ENCODE measurements around the gene SNX20.

Gene SNX20

GRCh38 chr16:50662306-50662940 lies 18.7 kb downstream of the SNX20 start:
- no peak overlapping the region for H3K27ac ChIP-seq
- no peak for TF ChIP-seq CTCF (conservative IDR thresholded peaks at IDR 0.05)

- H3K27ac ChIP-seq: no peak overlapping the region
- TF ChIP-seq CTCF (conservative IDR thresholded peaks at IDR 0.05): no peak
Measured at GRCh38 chr16:50659806-50660205, 21.3 kb downstream of the SNX20 start.

GRCh38 chr16:50657241-50657640 lies 23.9 kb downstream of the SNX20 start:
- no peak for TF ChIP-seq CTCF (conservative IDR thresholded peaks at IDR 0.05)
- H3K27ac ChIP-seq: no peak overlapping the region

GRCh38 chr16:50655558-50656055 lies 25.5 kb downstream of the SNX20 start:
- TF ChIP-seq CTCF (conservative IDR thresholded peaks at IDR 0.05): no peak
- H3K27ac ChIP-seq: no peak overlapping the region

- TF ChIP-seq CTCF (conservative IDR thresholded peaks at IDR 0.05): no peak
Measured at GRCh38 chr16:50653633-50654519, 27.2 kb downstream of the SNX20 start.

GRCh38 chr16:50652836-50653425 lies 28.2 kb downstream of the SNX20 start:
- no peak overlapping the region for H3K27ac ChIP-seq
- TF ChIP-seq CTCF (conservative IDR thresholded peaks at IDR 0.05): no peak

More at GRCh38 chr16:50653633-50654519, 27.2 kb downstream of the SNX20 start:
- no peak overlapping the region for H3K27ac ChIP-seq

- TF ChIP-seq CTCF (conservative IDR thresholded peaks at IDR 0.05): no peak
- H3K27ac ChIP-seq: no peak overlapping the region
Measured at GRCh38 chr16:50651835-50652438, 29.2 kb downstream of the SNX20 start.
